SU-DHL-6 (cell line): Measurements from ENCODE around the gene MIOX.
A peak's percentile ranks its signal among the peaks of the same experiment; 100 is the strongest.

Experiments
- H2AFZ ChIP-seq: fragments of 200-600 bp; sonication (generic); 2 replicates; pipeline ENCODE4 v1.6.1; 2014; ENCODE audit warnings: low read depth, mild to moderate bottlenecking, moderate library complexity, mixed read lengths, antibody characterized with exemption, low read length; ENCODE audit not compliant: severe bottlenecking
- H3F3A ChIP-seq: fragments of 200-600 bp; shearing (Covaris generic); 2 replicates; pipeline ENCODE4 v1.6.0; 2016; ENCODE audit warnings: antibody characterized with exemption, mild to moderate bottlenecking; ENCODE audit not compliant: insufficient read depth
- H3K27ac ChIP-seq: fragments of 200-600 bp; sonication (generic); 2 replicates; pipeline ENCODE4 v1.5.1; 2016; ENCODE audit warnings: low read depth, mild to moderate bottlenecking, low read length, moderate library complexity, mixed read lengths
- H3K27me3 ChIP-seq: fragments of 200-600 bp; sonication (generic), shearing (Covaris generic); 2 replicates; pipeline ENCODE4 v1.6.0; 2014; ENCODE audit warnings: mild to moderate bottlenecking, low read length
- H3K36me3 ChIP-seq: fragments of 200-600 bp; sonication (generic); 2 replicates; pipeline ENCODE4 v1.6.1; 2014; ENCODE audit warnings: mild to moderate bottlenecking, low read length, mixed read lengths
- H3K4me2 ChIP-seq: fragments of 300-600, 200-600 bp; shearing (Covaris generic), sonication (generic); 2 replicates; pipeline ENCODE4 v1.6.0; 2014; ENCODE audit warnings: low read length, low read depth, mild to moderate bottlenecking; ENCODE audit not compliant: poor library complexity, severe bottlenecking
- H3K4me3 ChIP-seq: fragments of 200-600 bp; sonication (generic); 2 replicates; pipeline ENCODE4 v1.5.1; 2014; ENCODE audit warnings: antibody characterized with exemption, low read length, mild to moderate bottlenecking, mixed read lengths; ENCODE audit not compliant: insufficient read depth, poor library complexity, severe bottlenecking
- H3K79me2 ChIP-seq: fragments of 200-600 bp; sonication (generic); 2 replicates; pipeline ENCODE4 v1.6.1; 2014; ENCODE audit warnings: mild to moderate bottlenecking, low read length, moderate library complexity; ENCODE audit not compliant: insufficient read depth
- H3K9ac ChIP-seq: fragments of 200-600 bp; sonication (generic); 2 replicates; pipeline ENCODE4 v1.7.0; 2014; ENCODE audit warnings: mild to moderate bottlenecking, low read length
- H3K9me2 ChIP-seq: fragments of 200-600 bp; sonication (generic); replicated peaks from 2 replicates; pipeline ENCODE4 v1.6.1; 2014; ENCODE audit warnings: low read length; ENCODE audit not compliant: insufficient read depth
- H3K9me3 ChIP-seq: fragments of 200-600 bp; sonication (generic); 2 replicates; pipeline ENCODE4 v1.6.1; 2014; ENCODE audit warnings: low read length, mixed read lengths; ENCODE audit not compliant: insufficient read depth
- H4K20me1 ChIP-seq: fragments of 200-600 bp; sonication (generic); 2 replicates; pipeline ENCODE4 v1.6.1; 2014; ENCODE audit warnings: low read depth, mild to moderate bottlenecking, antibody characterized with exemption, low read length, moderate library complexity, mixed read lengths
- EZH2phosphoT487 ChIP-seq: fragments of 200-600 bp; sonication (generic), shearing (Covaris generic); conservative IDR thresholded peaks from 2 replicates; pipeline ENCODE4 v1.6.1; 2018; ENCODE audit warnings: mild to moderate bottlenecking, antibody characterized with exemption, low read length, moderate library complexity, mixed read lengths
- TF ChIP-seq, protein P1 (sequence below): fragments of 200-600 bp; sonication (generic); IDR thresholded peaks from one replicate; pipeline ENCODE4 v1.5.1; 2017; ENCODE audit warnings: antibody characterized with exemption, mild to moderate bottlenecking, low read length, moderate library complexity; ENCODE audit not compliant: insufficient read depth, poor library complexity, severe bottlenecking

Gene MIOX

DNA sequence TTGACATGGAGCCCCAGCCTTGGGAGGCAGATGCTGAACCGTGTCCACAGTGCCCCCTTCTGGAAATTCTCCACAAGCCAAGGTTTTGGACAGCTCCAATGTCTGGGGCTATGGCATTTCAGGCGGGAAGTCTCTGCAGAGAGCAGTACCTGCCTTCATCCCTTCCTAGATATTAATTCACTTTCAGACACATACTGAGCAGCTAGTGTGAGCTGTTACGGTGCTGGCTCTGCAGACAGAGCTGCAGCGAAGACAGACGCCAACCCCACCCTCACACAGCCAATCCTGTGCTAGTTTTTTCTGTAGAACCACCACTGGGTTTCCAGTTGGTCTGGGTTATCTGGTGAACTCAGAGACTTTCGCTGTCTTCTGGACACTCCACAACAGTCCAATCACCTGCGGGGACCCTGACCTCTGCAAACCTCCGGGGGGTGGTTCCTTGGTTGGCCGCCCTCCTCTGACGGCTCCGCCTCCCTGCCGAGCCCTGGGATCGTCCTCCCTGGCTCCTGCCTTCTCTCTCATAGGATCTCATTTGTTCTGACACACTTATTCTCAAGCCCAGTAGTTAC lies 11.7 kb downstream of the MIOX start:
- Histone ChIP-seq H3K9me2 (no peaks in the 10 kb centered on the region), H3K27ac (no peak overlapping the region), H3K9me3 (no peaks in the 10 kb centered on the region), H3K79me2 (no peaks in the 10 kb centered on the region), H2AFZ (no peak overlapping the region), H3K27me3 (no peaks in the 10 kb centered on the region), H3F3A (no peaks in the 10 kb centered on the region), H3K36me3 (no peaks in the 10 kb centered on the region), H3K9ac (no peak overlapping the region), H4K20me1 (no peaks in the 10 kb centered on the region), H3K4me3 (no peak overlapping the region), H3K4me2 (no peak overlapping the region)
- TF ChIP-seq, protein P1, sequence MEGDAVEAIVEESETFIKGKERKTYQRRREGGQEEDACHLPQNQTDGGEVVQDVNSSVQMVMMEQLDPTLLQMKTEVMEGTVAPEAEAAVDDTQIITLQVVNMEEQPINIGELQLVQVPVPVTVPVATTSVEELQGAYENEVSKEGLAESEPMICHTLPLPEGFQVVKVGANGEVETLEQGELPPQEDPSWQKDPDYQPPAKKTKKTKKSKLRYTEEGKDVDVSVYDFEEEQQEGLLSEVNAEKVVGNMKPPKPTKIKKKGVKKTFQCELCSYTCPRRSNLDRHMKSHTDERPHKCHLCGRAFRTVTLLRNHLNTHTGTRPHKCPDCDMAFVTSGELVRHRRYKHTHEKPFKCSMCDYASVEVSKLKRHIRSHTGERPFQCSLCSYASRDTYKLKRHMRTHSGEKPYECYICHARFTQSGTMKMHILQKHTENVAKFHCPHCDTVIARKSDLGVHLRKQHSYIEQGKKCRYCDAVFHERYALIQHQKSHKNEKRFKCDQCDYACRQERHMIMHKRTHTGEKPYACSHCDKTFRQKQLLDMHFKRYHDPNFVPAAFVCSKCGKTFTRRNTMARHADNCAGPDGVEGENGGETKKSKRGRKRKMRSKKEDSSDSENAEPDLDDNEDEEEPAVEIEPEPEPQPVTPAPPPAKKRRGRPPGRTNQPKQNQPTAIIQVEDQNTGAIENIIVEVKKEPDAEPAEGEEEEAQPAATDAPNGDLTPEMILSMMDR, result peak; percentile 69
- TF ChIP-seq EZH2phosphoT487, result no peak

DNA sequence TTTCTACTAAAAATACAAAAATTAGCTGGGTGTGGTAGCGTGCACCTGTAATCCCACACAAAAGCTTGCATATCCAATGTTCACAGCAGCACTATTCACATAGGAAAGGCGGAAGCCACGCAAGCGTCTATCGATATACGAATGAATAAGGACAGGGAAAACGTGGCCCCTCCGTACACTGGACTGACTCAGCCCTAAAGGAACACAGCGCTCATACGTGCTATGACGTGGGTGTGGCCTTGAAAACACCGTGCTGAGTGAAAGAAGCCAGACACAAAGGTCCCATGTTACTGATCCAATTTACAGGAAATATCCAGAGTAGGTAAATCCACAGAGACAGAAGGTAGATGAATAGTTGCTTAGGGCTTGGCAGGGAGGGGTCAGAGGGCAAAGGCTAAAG lies 13.8 kb downstream of the MIOX start:
- Histone ChIP-seq H3K27ac (no peak overlapping the region), H3K36me3 (no peaks in the 10 kb centered on the region), H2AFZ (no peak overlapping the region), H3K9ac (no peak overlapping the region), H4K20me1 (no peaks in the 10 kb centered on the region), H3K9me2 (no peaks in the 10 kb centered on the region), H3K4me3 (no peak overlapping the region), H3K9me3 (no peaks in the 10 kb centered on the region), H3K79me2 (no peaks in the 10 kb centered on the region), H3K27me3 (no peaks in the 10 kb centered on the region), H3K4me2 (no peak overlapping the region), H3F3A (no peaks in the 10 kb centered on the region)
- TF ChIP-seq EZH2phosphoT487, result no peak
- TF ChIP-seq, protein P1, result no peak

DNA sequence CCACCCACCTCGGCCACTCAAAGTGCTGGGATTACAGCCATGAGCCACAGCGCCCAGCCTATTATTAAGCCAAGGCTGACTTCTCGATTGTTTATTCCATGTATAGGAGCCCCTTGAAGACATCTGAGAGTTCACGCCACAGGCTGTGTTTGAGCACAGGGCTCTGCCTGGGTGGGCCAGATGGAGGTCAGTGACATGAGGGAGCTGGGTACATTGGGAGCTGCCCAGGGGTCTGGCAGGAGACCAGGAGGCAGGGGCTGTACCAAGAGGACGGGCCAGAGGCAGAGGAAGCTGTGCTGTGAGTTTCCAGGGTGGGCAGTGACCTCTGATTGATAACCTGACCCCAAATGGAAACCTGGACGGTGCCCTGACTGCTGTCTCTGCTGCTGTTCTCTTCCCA lies 15.4 kb downstream of the MIOX start:
- Histone ChIP-seq H3K4me2 (no peak overlapping the region), H3K36me3 (no peaks in the 10 kb centered on the region), H3F3A (no peaks in the 10 kb centered on the region), H4K20me1 (no peaks in the 10 kb centered on the region), H3K9me2 (no peaks in the 10 kb centered on the region), H3K9ac (no peak overlapping the region), H2AFZ (no peak overlapping the region), H3K9me3 (no peaks in the 10 kb centered on the region), H3K4me3 (no peak overlapping the region), H3K79me2 (peaks cover 4% of the 10 kb centered on the region; the same call in 1 of the 2 replicates), H3K27ac (no peak overlapping the region), H3K27me3 (no peaks in the 10 kb centered on the region)
- TF ChIP-seq, protein P1, result no peak
- no peak for TF ChIP-seq EZH2phosphoT487
